IPS DF 6.9 (cell line): ENCODE measurements around the gene MUC5B.

Source experiments
- DNase-seq: peaks from one replicate; pipeline ENCODE4 v3.0.0-alpha.2; 2013; ENCODE audit warnings: low read depth, low spot score
- H3K27ac ChIP-seq: one replicate; pipeline ENCODE4 v1.5.1; 2013; ENCODE audit warnings: low read length, control low read depth
- H3K27me3 ChIP-seq: 2 replicates; pipeline ENCODE4 v1.6.1; 2013; ENCODE audit warnings: mild to moderate bottlenecking, low read length; ENCODE audit not compliant: control insufficient read depth, insufficient read depth
- H3K36me3 ChIP-seq: 2 replicates; pipeline ENCODE4 v1.6.1; 2013; ENCODE audit warnings: low read length; ENCODE audit not compliant: control insufficient read depth, insufficient read depth
- H3K4me1 ChIP-seq: 2 replicates; pipeline ENCODE4 v1.6.1; 2013; ENCODE audit warnings: low read length; ENCODE audit not compliant: control insufficient read depth, insufficient read depth
- H3K4me3 ChIP-seq: 2 replicates; pipeline ENCODE4 v1.5.1; 2013; ENCODE audit warnings: mild to moderate bottlenecking, low read length
- H3K9me3 ChIP-seq: 2 replicates; pipeline ENCODE4 v1.6.1; 2013; ENCODE audit warnings: low read length, inconsistent platforms; ENCODE audit not compliant: control insufficient read depth, insufficient read depth
- WGBS: extraction: QIAGEN DNeasy Blood & Tissue Kit; methylation state at CpG from one replicate; pipeline ENCODE4 v1.1.7; 2013; ENCODE audit warnings: mixed read lengths, missing lambda C conversion rate; ENCODE audit not compliant: insufficient read length, insufficient coverage; 5-methylcytosine and 5-hydroxymethylcytosine counted together

The MUC5B gene

GRCh38 chr11:1221848-1222311 is 986 bp upstream of the MUC5B start:
- no peaks in the 10 kb centered on the region for H3K27me3 ChIP-seq
- WGBS, result no CpG with 5 or more reads among the region's 23 CpGs
- no peaks in the 10 kb centered on the region; the same call in 1 of the 2 replicates for H3K36me3 ChIP-seq
- no peak for DNase-seq
- no peak overlapping the region for H3K27ac ChIP-seq
- H3K9me3 ChIP-seq, result no peaks in the 10 kb centered on the region
- H3K4me3 ChIP-seq, result no peak overlapping the region
- no peaks in the 10 kb centered on the region for H3K4me1 ChIP-seq

GRCh38 chr11:1223346-1224110 is 662 bp downstream of the MUC5B start:
- no peak overlapping the region for H3K27ac ChIP-seq
- H3K4me1 ChIP-seq, result no peaks in the 10 kb centered on the region
- DNase-seq, result no peak
- no peaks in the 10 kb centered on the region for H3K9me3 ChIP-seq
- no peak overlapping the region for H3K4me3 ChIP-seq
- no CpG with 5 or more reads among the region's 22 CpGs for WGBS
- no peaks in the 10 kb centered on the region for H3K27me3 ChIP-seq
- H3K36me3 ChIP-seq, result no peaks in the 10 kb centered on the region; the same call in 1 of the 2 replicates

GRCh38 chr11:1224111-1224490 is 1.2 kb downstream of the MUC5B start:
- Histone ChIP-seq H3K9me3 (no peaks in the 10 kb centered on the region), H3K27me3 (no peaks in the 10 kb centered on the region), H3K36me3 (no peaks in the 10 kb centered on the region; the same call in 1 of the 2 replicates), H3K27ac (no peak overlapping the region), H3K4me3 (no peak overlapping the region), H3K4me1 (no peaks in the 10 kb centered on the region)
- DNase-seq, result no peak
- no CpG with 5 or more reads among the region's 7 CpGs for WGBS

GRCh38 chr11:1224491-1225385 is 1.9 kb downstream of the MUC5B start:
- no peak for DNase-seq
- Histone ChIP-seq H3K4me3 (no peak overlapping the region), H3K4me1 (no peaks in the 10 kb centered on the region), H3K27me3 (no peaks in the 10 kb centered on the region), H3K36me3 (no peaks in the 10 kb centered on the region; the same call in 1 of the 2 replicates), H3K9me3 (no peaks in the 10 kb centered on the region), H3K27ac (no peak overlapping the region)
- WGBS, result no CpG with 5 or more reads among the region's 27 CpGs

GRCh38 chr11:1225386-1226225 is 2.7 kb downstream of the MUC5B start:
- no peaks in the 10 kb centered on the region for H3K4me1 ChIP-seq
- DNase-seq, result no peak
- no peaks in the 10 kb centered on the region for H3K27me3 ChIP-seq
- WGBS, result no CpG with 5 or more reads among the region's 29 CpGs
- no peaks in the 10 kb centered on the region for H3K9me3 ChIP-seq
- no peak overlapping the region for H3K4me3 ChIP-seq
- no peak overlapping the region for H3K27ac ChIP-seq
- H3K36me3 ChIP-seq, result no peaks in the 10 kb centered on the region; the same call in 1 of the 2 replicates

- no peak overlapping the region for H3K4me3 ChIP-seq
- no CpG with 5 or more reads among the region's 41 CpGs for WGBS
- H3K27ac ChIP-seq, result no peak overlapping the region
- no peak for DNase-seq
- H3K27me3 ChIP-seq, result no peaks in the 10 kb centered on the region
- no peaks in the 10 kb centered on the region; the same call in 1 of the 2 replicates for H3K36me3 ChIP-seq
- H3K4me1 ChIP-seq, result no peaks in the 10 kb centered on the region
- no peaks in the 10 kb centered on the region for H3K9me3 ChIP-seq
These were observed 3.5 kb downstream of the MUC5B start for GRCh38 chr11:1226226-1226985.

DNA sequence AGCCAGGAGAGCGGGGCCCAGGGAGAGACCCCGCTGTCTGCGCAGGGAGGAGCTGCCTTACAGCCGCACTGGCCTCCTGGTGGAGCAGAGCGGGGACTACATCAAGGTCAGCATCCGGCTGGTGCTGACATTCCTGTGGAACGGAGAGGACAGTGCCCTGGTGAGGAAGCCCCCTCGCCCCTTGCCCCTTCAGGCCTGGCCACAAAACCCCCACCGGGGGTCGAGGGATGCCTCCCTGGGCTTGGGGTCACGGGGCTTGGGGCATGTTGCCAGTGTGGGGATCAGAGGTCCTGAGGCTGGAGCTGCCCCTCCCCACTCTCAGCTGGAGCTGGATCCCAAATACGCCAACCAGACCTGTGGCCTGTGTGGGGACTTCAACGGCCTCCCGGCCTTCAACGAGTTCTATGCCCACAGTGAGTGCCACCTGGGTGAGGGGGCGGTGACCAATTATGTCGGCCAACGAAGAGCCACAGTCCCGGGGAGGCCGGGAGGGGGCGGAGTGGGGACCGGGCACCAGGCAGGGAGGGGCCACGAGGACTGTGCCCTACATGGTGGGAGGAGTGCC is 4.2 kb downstream of the MUC5B start:
- no peak overlapping the region for H3K27ac ChIP-seq
- no peaks in the 10 kb centered on the region for H3K4me1 ChIP-seq
- DNase-seq, result no peak
- no CpG with 5 or more reads among the region's 23 CpGs for WGBS
- no peaks in the 10 kb centered on the region for H3K9me3 ChIP-seq
- no peak overlapping the region for H3K4me3 ChIP-seq
- no peaks in the 10 kb centered on the region for H3K27me3 ChIP-seq
- no peaks in the 10 kb centered on the region; the same call in 1 of the 2 replicates for H3K36me3 ChIP-seq

DNA sequence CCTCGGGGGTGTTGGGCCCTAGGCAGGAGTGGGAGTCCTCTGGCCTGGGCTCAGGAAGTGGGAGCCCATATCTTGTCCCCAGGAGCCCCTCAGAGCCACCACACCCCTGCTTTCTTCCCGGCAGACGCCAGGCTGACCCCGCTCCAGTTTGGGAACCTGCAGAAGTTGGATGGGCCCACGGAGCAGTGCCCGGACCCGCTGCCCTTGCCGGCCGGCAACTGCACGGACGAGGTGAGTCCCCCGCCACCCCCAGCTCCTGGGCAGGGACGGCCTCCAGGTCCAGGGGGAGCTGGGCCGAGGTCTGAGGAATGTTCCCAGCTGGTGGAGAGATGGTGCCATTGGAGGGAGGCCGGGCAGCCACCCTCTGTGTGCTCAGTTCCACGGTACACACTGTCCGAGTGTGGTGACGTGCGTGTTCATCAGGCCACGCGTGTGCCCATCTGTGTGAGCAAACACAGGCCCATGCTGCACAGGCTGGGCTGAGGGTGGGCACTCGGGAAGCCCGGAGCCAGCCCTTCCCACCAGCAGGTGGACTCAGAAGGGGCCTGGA is 4.8 kb downstream of the MUC5B start:
- no peak overlapping the region for H3K27ac ChIP-seq
- DNase-seq, result no peak
- no peaks in the 10 kb centered on the region for H3K27me3 ChIP-seq
- H3K9me3 ChIP-seq, result no peaks in the 10 kb centered on the region
- H3K4me3 ChIP-seq, result no peak overlapping the region
- no peaks in the 10 kb centered on the region; the same call in 1 of the 2 replicates for H3K36me3 ChIP-seq
- no peaks in the 10 kb centered on the region for H3K4me1 ChIP-seq
- WGBS, result no CpG with 5 or more reads among the region's 23 CpGs

GRCh38 chr11:1228101-1228821 is 5.4 kb downstream of the MUC5B start:
- Histone ChIP-seq H3K27me3 (no peaks in the 10 kb centered on the region), H3K36me3 (no peaks in the 10 kb centered on the region; the same call in 1 of the 2 replicates), H3K4me3 (no peak overlapping the region), H3K4me1 (no peaks in the 10 kb centered on the region), H3K9me3 (no peaks in the 10 kb centered on the region; the same call in 1 of the 2 replicates), H3K27ac (no peak overlapping the region)
- no peak for DNase-seq
- no CpG with 5 or more reads among the region's 31 CpGs for WGBS
